Activated CD4-positive, alpha-beta T cell treated with anti-CD3 and anti-CD28 coated beads for 1 hour (primary cell): ENCODE results near the gene GSG1.
"Not testable (repeated sequence)": the region's sequence is repeated elsewhere in the genome, so short reads cannot be mapped to it uniquely, and the experiment has no call there.

ENCODE experiments used
- DNase-seq: peaks from one replicate; pipeline ENCODE4 v3.0.0-alpha.2; 2020

GSG1 gene

GRCh38 chr12:13049816-13050215, 53.7 kb downstream of the GSG1 start:
- DNase-seq = no peak

GRCh38 chr12:13046964-13047363, 56.5 kb downstream of the GSG1 start:
- no peak for DNase-seq

DNA sequence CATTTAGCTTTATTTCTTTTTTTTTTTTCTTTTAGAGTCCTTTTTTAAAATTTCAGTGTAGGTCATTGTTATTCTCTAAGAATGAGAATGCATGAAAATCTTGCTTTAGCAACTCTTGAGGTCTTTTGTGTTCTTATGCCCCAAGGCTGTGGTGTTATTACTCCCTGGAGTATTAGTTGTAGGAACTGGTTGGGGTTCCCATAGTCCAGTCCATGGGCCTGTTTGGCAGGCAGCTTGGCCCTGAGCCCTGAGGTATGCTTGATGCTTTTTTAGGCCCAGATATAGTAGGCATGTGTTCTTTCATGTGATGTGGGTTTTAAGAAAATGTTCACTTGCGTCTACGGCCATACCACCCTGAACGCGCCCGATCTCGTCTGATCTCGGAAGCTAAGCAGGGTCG, 57.7 kb downstream of the GSG1 start:
- DNase-seq = no peak

DNA sequence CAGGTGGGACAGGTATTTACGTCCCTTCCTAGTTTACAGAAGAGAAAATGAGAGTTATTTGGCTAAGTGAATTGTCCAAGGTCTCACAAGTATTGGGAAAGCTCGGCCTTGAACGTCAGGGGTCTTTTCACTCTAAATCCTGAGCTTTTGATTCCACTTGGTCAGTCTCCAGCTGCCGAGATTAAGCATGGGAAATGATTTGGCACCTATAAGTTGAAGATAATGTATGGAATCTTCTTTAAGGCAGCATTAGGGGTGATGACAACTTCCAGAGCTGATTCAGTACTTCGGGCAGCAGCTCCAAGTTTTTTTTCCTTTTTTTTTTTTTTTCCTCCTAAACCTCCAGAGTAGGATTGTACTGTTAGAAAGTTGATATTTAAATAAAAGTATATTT, 58.6 kb downstream of the GSG1 start:
- DNase-seq = no peak

- DNase-seq = peak; percentile 60
Measured at GRCh38 chr12:13044002-13044905, 59.2 kb downstream of the GSG1 start, which contains the start of gene FAM234B. Gene FAM234B (plus strand): TSS chr12:13044381. CDS start chr12:13044404, 23 bp downstream.

- DNase-seq = no peak
Measured at GRCh38 chr12:13042666-13043230, 60.7 kb downstream of the GSG1 start.

GRCh38 chr12:13041224-13041623, 62.2 kb downstream of the GSG1 start:
- DNase-seq = no peak

DNA sequence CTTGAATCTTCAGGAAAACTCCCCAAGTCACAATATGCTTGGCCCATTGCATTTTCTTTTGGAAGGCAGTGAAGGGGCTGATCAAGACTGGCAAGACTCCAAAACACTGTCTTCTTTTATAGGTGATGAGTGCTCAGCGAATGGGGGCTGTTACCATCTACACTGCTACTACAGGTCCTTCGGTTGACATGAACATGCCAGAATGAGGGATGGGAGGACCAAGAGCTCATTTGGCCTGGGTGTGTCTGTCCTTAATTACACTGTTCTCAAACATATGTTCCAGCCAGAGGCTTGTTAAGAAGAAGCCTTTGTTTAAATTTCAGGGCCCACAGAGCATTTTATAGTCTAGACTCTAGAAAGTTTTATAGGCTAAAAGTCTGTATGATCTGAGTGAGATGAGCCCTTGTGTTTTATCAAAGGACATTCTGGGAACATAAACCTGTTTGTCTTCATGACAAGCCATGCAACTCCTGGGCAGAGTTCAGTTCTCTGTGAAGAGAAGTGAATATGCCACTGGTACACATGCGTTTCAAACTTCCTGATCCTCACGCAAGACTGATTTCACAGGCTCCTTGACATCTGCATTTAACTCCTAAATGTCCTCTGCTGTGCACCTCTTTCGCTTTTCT, 64.0 kb downstream of the GSG1 start:
- DNase-seq = no peak

DNA sequence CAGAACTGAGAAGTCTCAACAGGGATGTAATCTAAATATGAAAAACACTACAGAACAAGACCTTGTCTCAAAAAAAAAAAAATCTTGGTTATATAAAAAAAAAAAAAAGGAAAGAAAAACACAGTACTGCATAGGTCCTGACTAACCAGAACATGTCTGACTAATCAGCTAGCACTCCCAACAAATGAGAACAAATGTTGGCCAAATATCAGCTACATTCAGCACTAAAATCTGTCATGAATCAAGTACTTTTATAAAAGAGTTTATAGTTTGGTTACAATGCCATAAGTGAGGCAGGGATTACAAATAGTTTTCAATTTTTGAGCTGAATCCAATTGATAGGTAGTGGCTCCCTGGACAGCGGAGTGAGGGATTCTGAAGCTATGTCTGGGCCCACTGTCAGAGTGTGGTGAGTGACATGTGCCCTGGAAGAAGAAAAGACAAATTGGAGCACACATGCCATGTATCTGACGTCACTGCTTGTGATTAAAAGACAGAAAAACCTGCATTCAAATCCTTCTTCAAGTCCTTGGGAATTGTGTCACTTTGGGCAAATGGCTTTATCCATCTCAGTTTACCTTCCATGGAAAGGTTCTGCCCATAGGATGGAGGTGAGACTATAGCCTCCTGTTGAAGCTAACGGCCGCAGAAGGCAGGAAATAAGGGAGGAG, 64.8 kb downstream of the GSG1 start:
- no peak for DNase-seq

- DNase-seq = no peak
Measured at GRCh38 chr12:13036881-13037280, 66.6 kb downstream of the GSG1 start.

DNA sequence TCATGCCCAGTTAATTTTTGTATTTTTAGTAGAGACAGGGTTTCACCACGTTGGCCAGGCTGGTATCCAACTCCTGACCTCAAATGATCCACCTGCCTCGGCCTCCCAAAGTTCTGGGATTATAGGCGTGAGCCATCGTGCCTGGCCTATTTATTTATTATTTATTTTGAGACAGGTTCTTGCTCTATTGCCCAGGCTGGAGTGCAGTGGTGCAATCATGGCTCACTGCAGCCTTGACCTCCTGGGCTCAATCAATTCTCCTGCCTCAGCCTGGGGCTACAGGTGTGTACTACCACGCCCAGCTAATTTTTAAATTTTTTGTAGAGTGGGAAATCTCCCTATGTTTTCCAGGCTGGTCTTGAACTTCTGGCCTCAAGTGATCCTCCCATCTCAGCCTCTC, 68.1 kb downstream of the GSG1 start:
- not testable (repeated sequence) for DNase-seq
